MM.1S (cell line): ENCODE data around the gene NR0B2.

ENCODE experiments used
- DNase-seq: peaks from one replicate; pipeline ENCODE4 v3.0.0-alpha.2; 2015
- H2AFZ ChIP-seq: fragments of 300-600 bp; sonication (generic); 2 replicates; pipeline ENCODE4 v1.6.0; 2016; ENCODE audit warnings: antibody characterized with exemption, low read length
- H3F3A ChIP-seq: fragments of 300-600 bp; sonication (generic); 2 replicates; pipeline ENCODE4 v1.6.1; 2016; ENCODE audit warnings: mild to moderate bottlenecking, antibody characterized with exemption, low read length, moderate library complexity, mixed read lengths; ENCODE audit not compliant: insufficient read depth
- H3K27ac ChIP-seq: fragments of 300-600 bp; sonication (generic); 2 replicates; pipeline ENCODE4 v1.5.1; 2016; ENCODE audit warnings: mild to moderate bottlenecking, low read length
- H3K27me3 ChIP-seq: fragments of 300-600 bp; sonication (generic); replicated peaks from 2 replicates; pipeline ENCODE4 v1.6.0; 2016; ENCODE audit warnings: low read length; ENCODE audit not compliant: insufficient read depth
- H3K36me3 ChIP-seq: fragments of 300-600 bp; sonication (generic); replicated peaks from 2 replicates; pipeline ENCODE4 v1.6.1; 2016; ENCODE audit warnings: mild to moderate bottlenecking, low read length, mixed read lengths; ENCODE audit not compliant: insufficient read depth
- H3K4me1 ChIP-seq: fragments of 300-600 bp; sonication (generic); 2 replicates; pipeline ENCODE4 v1.6.1; 2016; ENCODE audit warnings: low read length, mixed read lengths
- H3K4me2 ChIP-seq: fragments of 300-600 bp; sonication (generic); 2 replicates; pipeline ENCODE4 v1.6.0; 2016; ENCODE audit warnings: low read depth, low read length
- H3K4me3 ChIP-seq: fragments of 300-600 bp; sonication (generic); 2 replicates; pipeline ENCODE4 v1.5.1; 2016; ENCODE audit warnings: low read length, mixed read lengths
- H3K79me2 ChIP-seq: fragments of 300-600 bp; sonication (generic); 2 replicates; pipeline ENCODE4 v1.6.1; 2016; ENCODE audit warnings: mixed run types, low read length, mixed read lengths
- H3K9ac ChIP-seq: fragments of 300-600 bp; sonication (generic); 2 replicates; pipeline ENCODE4 v1.6.1; 2016; ENCODE audit warnings: low read length, mixed read lengths
- H3K9me2 ChIP-seq: fragments of 300-600 bp; sonication (generic); replicated peaks from 2 replicates; pipeline ENCODE4 v1.6.1; 2016; ENCODE audit warnings: mild to moderate bottlenecking, low read length, mixed read lengths; ENCODE audit not compliant: insufficient read depth
- H3K9me3 ChIP-seq: fragments of 300-600 bp; sonication (generic); replicated peaks from 2 replicates; pipeline ENCODE4 v1.6.1; 2016; ENCODE audit warnings: mild to moderate bottlenecking, low read length, mixed read lengths; ENCODE audit not compliant: insufficient read depth
- H4K20me1 ChIP-seq: fragments of 300-600 bp; sonication (generic); 2 replicates; pipeline ENCODE4 v1.6.1; 2016; ENCODE audit warnings: mild to moderate bottlenecking, low read length, moderate library complexity, mixed read lengths; ENCODE audit not compliant: insufficient read depth
- CTCF ChIP-seq: fragments of 300-600 bp; sonication (generic); IDR thresholded peaks from 2 replicates; pipeline ENCODE4 v1.5.1; 2016; ENCODE audit warnings: antibody characterized with exemption, low read length, mixed read lengths
- EZH2 ChIP-seq: fragments of 300-600 bp; sonication (generic); optimal IDR thresholded peaks from 2 replicates; pipeline ENCODE3; 2017; ENCODE audit warnings: low read depth, mild to moderate bottlenecking, antibody characterized with exemption, low read length, mixed read lengths
- EZH2phosphoT487 ChIP-seq: fragments of 300-600 bp; sonication (generic); IDR thresholded peaks from 2 replicates; pipeline ENCODE4 v1.6.1; 2018; ENCODE audit warnings: antibody characterized with exemption, low read length

The NR0B2 gene

GRCh38 chr1:26894263-26894662, 19.5 kb downstream of the NR0B2 start:
- H3K4me2 ChIP-seq, result no peak overlapping the region
- H3K4me3 ChIP-seq, result no peak overlapping the region
- H2AFZ ChIP-seq, result no peak overlapping the region
- H3K36me3 ChIP-seq, result no peaks in the 10 kb centered on the region; the same call in 1 of the 2 replicates
- no peaks in the 10 kb centered on the region for H3K27me3 ChIP-seq
- peaks cover 9% of the 10 kb centered on the region for H3K4me1 ChIP-seq
- no peaks in the 10 kb centered on the region for H3F3A ChIP-seq
- H3K79me2 ChIP-seq, result peaks cover 40% of the 10 kb centered on the region
- H3K9me2 ChIP-seq, result no peaks in the 10 kb centered on the region
- TF ChIP-seq EZH2phosphoT487 (no peak), CTCF (no peak), EZH2 (no peak)
- H3K27ac ChIP-seq, result no peak overlapping the region
- no peaks in the 10 kb centered on the region for H4K20me1 ChIP-seq
- no peaks in the 10 kb centered on the region for H3K9me3 ChIP-seq
- no peak for DNase-seq
- H3K9ac ChIP-seq, result no peak overlapping the region

GRCh38 chr1:26890467-26890796, 23.3 kb downstream of the NR0B2 start:
- no peak for DNase-seq
- 0 out of 2 replicates have a peak, but pooled peaks cover 6% of the 10 kb centered on the region for H3K36me3 ChIP-seq
- peak overlapping the region; percentile 92 for H2AFZ ChIP-seq
- H3K9ac ChIP-seq, result peak overlapping the region; percentile 89; the same call in 1 of the 2 replicates
- no peaks in the 10 kb centered on the region for H3K9me3 ChIP-seq
- no peak for TF ChIP-seq CTCF
- no peak for TF ChIP-seq EZH2phosphoT487
- TF ChIP-seq EZH2, result no peak
- no peaks in the 10 kb centered on the region for H4K20me1 ChIP-seq
- H3K4me3 ChIP-seq, result peak overlapping the region; percentile 94
- H3F3A ChIP-seq, result no peaks in the 10 kb centered on the region
- H3K27ac ChIP-seq, result no peak overlapping the region; the same call in 1 of the 2 replicates
- H3K79me2 ChIP-seq, result peaks cover 36% of the 10 kb centered on the region
- H3K4me1 ChIP-seq, result peaks cover 10% of the 10 kb centered on the region
- no peaks in the 10 kb centered on the region for H3K9me2 ChIP-seq
- H3K27me3 ChIP-seq, result no peaks in the 10 kb centered on the region
- peak overlapping the region; percentile 96 for H3K4me2 ChIP-seq

GRCh38 chr1:26889551-26890466, 24.0 kb downstream of the NR0B2 start, which contains the start of gene GPN2:
GPN2 (minus strand) TSS chr1:26890283; CDS start chr1:26890096, 187 bp downstream.
- peak within 1 kb of the TSS; percentile 66 for H3K27ac ChIP-seq
- DNase-seq, result peak; percentile 80
- no peaks in the 10 kb centered on the region for H3K9me2 ChIP-seq
- H4K20me1 ChIP-seq, result no peaks in the 10 kb centered on the region
- H3K4me1 ChIP-seq, result peaks cover 10% of the 10 kb centered on the region
- peak within 1 kb of the TSS; percentile 96 for H3K4me2 ChIP-seq
- H3K9ac ChIP-seq, result peak within 1 kb of the TSS; percentile 89
- H2AFZ ChIP-seq, result peak within 1 kb of the TSS; percentile 92
- H3K27me3 ChIP-seq, result no peaks in the 10 kb centered on the region
- no peak for TF ChIP-seq EZH2phosphoT487
- TF ChIP-seq CTCF, result no peak
- no peak for TF ChIP-seq EZH2
- peak within 1 kb of the TSS; percentile 94 for H3K4me3 ChIP-seq
- H3F3A ChIP-seq, result no peaks in the 10 kb centered on the region
- H3K9me3 ChIP-seq, result no peaks in the 10 kb centered on the region
- peaks cover 35% of the 10 kb centered on the region for H3K79me2 ChIP-seq
- H3K36me3 ChIP-seq, result peaks cover 6% of the 10 kb centered on the region; the same call in 1 of the 2 replicates
